22Rv1 (cell line): ENCODE results near the gene ISCA2.

Experiments
- CTCF ChIP-seq: fragments of 450-650 bp; IDR thresholded peaks from 2 replicates; pipeline ENCODE4 v1.5.1; 2017; ENCODE audit warnings: mild to moderate bottlenecking
- ZFX ChIP-seq: fragments of 450-650 bp; IDR thresholded peaks from 2 replicates; pipeline ENCODE4 v1.6.1; 2017; ENCODE audit warnings: antibody characterized with exemption, borderline replicate concordance

GRCh38 chr14:74535756-74536325 is 42.3 kb downstream of the ISCA2 start:
- TF ChIP-seq CTCF (no peak), ZFX (no peak)
